ENCODE measurements around the gene PRUNE2. TPM values are rescaled to one million over a fixed set of nuclear protein-coding genes. Genes with fewer than 3 reads are reported as not detected.
"Not testable (repeated sequence)": the region's sequence is repeated elsewhere in the genome, so short reads cannot be mapped to it uniquely, and the experiment has no call there.

PRUNE2 gene
- total RNA-seq, 4 donors from 2014 or later, result 15.6 to 37.8 (median 26.1) TPM

DNA sequence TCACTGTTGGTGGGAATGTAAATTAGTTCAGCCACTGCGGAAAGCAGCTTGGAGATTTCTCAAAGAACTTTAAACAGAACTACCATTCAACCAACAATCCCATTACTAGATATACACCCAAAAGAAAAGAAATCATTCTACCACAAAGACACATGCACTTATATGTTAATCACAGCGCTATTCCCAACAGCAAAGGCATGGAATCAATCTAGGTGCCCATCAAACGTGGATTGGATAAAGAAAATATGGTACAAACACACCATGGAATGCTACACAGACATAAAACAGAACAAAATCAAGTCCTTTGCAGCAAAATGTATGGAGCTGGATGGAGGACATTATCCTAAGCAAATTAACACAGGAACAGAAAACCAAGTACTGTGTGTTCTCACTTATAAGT is 42.1 kb downstream of the PRUNE2 start:
- Histone ChIP-seq H3K27ac (peak overlapping the region in 1 of 4 donors; percentile 39), H3K36me3 (no peaks in the 10 kb centered on the region), H3K27me3 (no peaks in the 10 kb centered on the region), H3K9me3 (no peaks in the 10 kb centered on the region), H3K4me3 (no peak overlapping the region), H3K4me1 (no peaks in the 10 kb centered on the region)
- no peak for TF ChIP-seq POLR2A (IDR thresholded peaks at IDR 0.05)
- TF ChIP-seq, protein P1, sequence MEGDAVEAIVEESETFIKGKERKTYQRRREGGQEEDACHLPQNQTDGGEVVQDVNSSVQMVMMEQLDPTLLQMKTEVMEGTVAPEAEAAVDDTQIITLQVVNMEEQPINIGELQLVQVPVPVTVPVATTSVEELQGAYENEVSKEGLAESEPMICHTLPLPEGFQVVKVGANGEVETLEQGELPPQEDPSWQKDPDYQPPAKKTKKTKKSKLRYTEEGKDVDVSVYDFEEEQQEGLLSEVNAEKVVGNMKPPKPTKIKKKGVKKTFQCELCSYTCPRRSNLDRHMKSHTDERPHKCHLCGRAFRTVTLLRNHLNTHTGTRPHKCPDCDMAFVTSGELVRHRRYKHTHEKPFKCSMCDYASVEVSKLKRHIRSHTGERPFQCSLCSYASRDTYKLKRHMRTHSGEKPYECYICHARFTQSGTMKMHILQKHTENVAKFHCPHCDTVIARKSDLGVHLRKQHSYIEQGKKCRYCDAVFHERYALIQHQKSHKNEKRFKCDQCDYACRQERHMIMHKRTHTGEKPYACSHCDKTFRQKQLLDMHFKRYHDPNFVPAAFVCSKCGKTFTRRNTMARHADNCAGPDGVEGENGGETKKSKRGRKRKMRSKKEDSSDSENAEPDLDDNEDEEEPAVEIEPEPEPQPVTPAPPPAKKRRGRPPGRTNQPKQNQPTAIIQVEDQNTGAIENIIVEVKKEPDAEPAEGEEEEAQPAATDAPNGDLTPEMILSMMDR (IDR thresholded peaks at IDR 0.05), result no peak
- no peak for DNase-seq

DNA sequence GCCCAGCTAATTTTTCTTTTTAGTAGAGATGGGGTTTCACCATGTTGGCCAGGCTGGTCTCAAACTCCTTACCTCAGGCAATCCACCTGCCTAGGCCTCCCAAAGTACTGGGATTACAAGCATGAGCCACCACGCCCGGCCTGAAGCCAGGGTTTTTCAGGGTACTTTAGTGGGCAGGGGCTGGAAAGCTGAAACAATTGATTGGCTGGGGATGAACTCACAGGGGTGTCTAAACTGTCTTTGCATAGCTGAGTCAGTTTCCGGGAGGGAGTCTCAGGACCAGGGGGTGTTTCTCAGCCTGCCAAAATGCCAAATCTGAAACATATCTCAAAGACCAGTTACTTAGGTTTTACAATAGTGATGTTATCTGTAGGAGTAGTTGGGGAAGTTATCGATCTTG is 46.1 kb downstream of the PRUNE2 start:
- Histone ChIP-seq H3K36me3 (no peaks in the 10 kb centered on the region), H3K9me3 (no peaks in the 10 kb centered on the region), H3K4me1 (no peaks in the 10 kb centered on the region), H3K27me3 (no peaks in the 10 kb centered on the region), H3K4me3 (no peak overlapping the region), H3K27ac (no peak overlapping the region)
- DNase-seq, result no peak
- TF ChIP-seq, protein P1 (IDR thresholded peaks at IDR 0.05), result no peak
- TF ChIP-seq POLR2A (IDR thresholded peaks at IDR 0.05), result no peak

DNA sequence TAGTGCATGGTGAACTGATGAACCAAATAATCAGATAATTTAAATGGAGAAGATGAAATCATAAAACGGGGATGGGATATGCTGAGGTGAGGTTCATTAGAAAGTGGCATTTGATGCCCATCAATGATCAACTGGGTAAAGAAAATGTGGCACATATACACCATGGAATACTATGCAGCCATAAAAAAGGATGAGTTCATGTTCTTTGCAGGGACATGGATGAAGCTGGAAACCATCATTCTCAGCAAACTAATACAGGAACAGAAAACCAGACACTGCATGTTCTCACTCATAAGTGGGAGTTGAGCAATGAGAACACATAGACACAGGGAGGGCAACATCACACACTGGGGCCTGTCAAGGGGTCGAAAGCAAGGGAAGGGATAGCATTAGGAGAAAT is 47.7 kb downstream of the PRUNE2 start:
- H3K4me3 ChIP-seq, H3K27ac ChIP-seq, H3K9me3 ChIP-seq, DNase-seq, H3K36me3 ChIP-seq, H3K27me3 ChIP-seq, H3K4me1 ChIP-seq: not testable (repeated sequence)

DNA sequence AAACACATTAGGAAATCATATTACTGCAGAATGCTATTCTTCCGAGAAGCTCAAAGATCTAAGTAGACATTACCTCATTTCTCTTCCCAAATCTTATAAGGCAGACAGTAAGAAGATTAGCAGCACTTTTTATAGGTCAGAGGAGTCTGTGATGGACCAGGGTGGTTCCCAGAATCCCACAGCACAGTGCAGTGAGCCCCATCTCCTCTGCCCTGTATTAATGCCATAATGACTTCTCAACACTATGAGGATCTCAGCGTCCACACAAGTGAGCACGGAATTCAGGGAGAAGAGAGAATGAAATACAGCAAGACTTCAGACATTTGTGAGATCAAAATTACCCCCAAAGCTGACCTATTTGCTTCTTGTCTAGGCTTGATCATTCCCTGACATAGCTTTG is 49.9 kb downstream of the PRUNE2 start:
- H3K27ac ChIP-seq, result no peak overlapping the region
- H3K36me3 ChIP-seq, result no peaks in the 10 kb centered on the region
- H3K4me1 ChIP-seq, result no peaks in the 10 kb centered on the region
- TF ChIP-seq, protein P1 (IDR thresholded peaks at IDR 0.05), result no peak
- TF ChIP-seq POLR2A (IDR thresholded peaks at IDR 0.05), result no peak
- H3K27me3 ChIP-seq, result no peaks in the 10 kb centered on the region
- no peak overlapping the region for H3K4me3 ChIP-seq
- no peak for DNase-seq
- no peaks in the 10 kb centered on the region for H3K9me3 ChIP-seq

DNA sequence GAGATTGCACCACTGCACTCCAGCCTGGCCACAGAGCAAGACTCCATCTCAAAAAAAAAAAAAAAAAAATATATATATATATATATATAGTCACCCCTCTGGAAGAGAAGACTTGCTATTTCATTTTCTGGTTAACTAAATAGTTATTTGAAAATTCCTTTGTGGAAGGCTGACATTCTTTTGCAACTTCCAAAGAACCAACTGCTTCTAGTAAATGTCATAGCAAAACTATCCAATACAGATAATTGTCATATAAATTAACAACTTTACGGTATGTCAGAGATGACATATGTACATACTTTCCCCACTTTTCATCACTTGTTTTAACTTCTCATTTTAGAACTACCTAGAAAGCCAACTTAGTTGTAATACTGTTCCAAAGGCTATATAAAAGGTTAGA is 50.9 kb downstream of the PRUNE2 start:
- Histone ChIP-seq H3K27me3 (no peaks in the 10 kb centered on the region), H3K27ac (no peak overlapping the region), H3K9me3 (no peaks in the 10 kb centered on the region), H3K4me3 (no peak overlapping the region), H3K4me1 (no peaks in the 10 kb centered on the region), H3K36me3 (no peaks in the 10 kb centered on the region)
- no peak for DNase-seq
- TF ChIP-seq, protein P1 (IDR thresholded peaks at IDR 0.05), result no peak
- no peak for TF ChIP-seq POLR2A (IDR thresholded peaks at IDR 0.05)

DNA sequence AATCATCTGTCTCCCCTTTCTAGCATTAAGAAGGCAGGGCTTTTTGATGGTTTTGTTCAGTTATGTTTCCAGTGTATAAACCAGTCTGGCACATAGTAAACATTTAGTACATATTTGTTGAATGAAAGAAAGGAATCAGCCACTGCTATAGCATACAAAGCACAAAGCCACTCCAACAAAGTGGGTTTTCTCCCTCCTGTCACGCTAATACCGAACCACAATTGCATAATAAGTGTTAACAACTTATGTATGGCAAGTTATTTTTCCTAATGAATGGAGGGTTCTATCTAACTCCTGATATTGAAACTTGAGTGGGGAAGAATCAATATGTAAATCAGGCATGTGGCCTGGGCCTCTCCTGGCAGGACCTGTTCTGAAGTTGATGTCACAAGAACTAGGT is 53.9 kb downstream of the PRUNE2 start:
- Histone ChIP-seq H3K27ac (no peak overlapping the region), H3K36me3 (no peaks in the 10 kb centered on the region), H3K27me3 (no peaks in the 10 kb centered on the region), H3K4me3 (no peak overlapping the region), H3K9me3 (no peaks in the 10 kb centered on the region), H3K4me1 (no peaks in the 10 kb centered on the region)
- DNase-seq, result no peak
- TF ChIP-seq, protein P1 (IDR thresholded peaks at IDR 0.05), result no peak
- no peak for TF ChIP-seq POLR2A (IDR thresholded peaks at IDR 0.05)

All from Peyer's patch (tissue), 4 donors.